Cerebellar nuclear complex (tissue), 1 donor: ENCODE data around the gene TSPAN15.
A peak's percentile ranks its signal among the peaks of the same experiment; 100 is the strongest.
"Not testable (repeated sequence)": the region's sequence is repeated elsewhere in the genome, so short reads cannot be mapped to it uniquely, and the experiment has no call there.

Source experiments
- DNase-seq, 2 experiments: peaks; one replicate each; lab custom pipeline; 2025; lab: John Stamatoyannopoulos, UW

TSPAN15 gene

GRCh38 chr10:69488149-69488844, 37.0 kb downstream of the TSPAN15 start:
- DNase-seq: not testable (repeated sequence)

- not testable (repeated sequence) for DNase-seq
Observed at GRCh38 chr10:69488856-69489255, 37.6 kb downstream of the TSPAN15 start.

GRCh38 chr10:69489506-69490090, 38.3 kb downstream of the TSPAN15 start:
- no peak for DNase-seq

- DNase-seq: no peak
Observed at GRCh38 chr10:69490876-69491275, 39.6 kb downstream of the TSPAN15 start.

- DNase-seq: no peak
Observed at GRCh38 chr10:69491611-69492010, 40.3 kb downstream of the TSPAN15 start.

- no peak for DNase-seq
Observed at GRCh38 chr10:69492091-69492745, 41.0 kb downstream of the TSPAN15 start.

GRCh38 chr10:69492746-69493462, 41.6 kb downstream of the TSPAN15 start:
- no peak for DNase-seq

GRCh38 chr10:69494626-69495558, 43.6 kb downstream of the TSPAN15 start:
- DNase-seq: no peak

GRCh38 chr10:69495666-69496065, 44.4 kb downstream of the TSPAN15 start:
- no peak for DNase-seq

- peak in 1 of 2 experiments; percentile 6 for DNase-seq
Observed at GRCh38 chr10:69496352-69497230, 45.3 kb downstream of the TSPAN15 start.

GRCh38 chr10:69497231-69497561, 45.9 kb downstream of the TSPAN15 start:
- DNase-seq: no peak

GRCh38 chr10:69497611-69498390, 46.5 kb downstream of the TSPAN15 start:
- no peak for DNase-seq

GRCh38 chr10:69498711-69499471, 47.6 kb downstream of the TSPAN15 start:
- no peak for DNase-seq

GRCh38 chr10:69499726-69500689, 48.7 kb downstream of the TSPAN15 start:
- no peak for DNase-seq

- no peak for DNase-seq
Observed at GRCh38 chr10:69500864-69501468, 49.7 kb downstream of the TSPAN15 start.

GRCh38 chr10:69501657-69502056, 50.4 kb downstream of the TSPAN15 start:
- no peak for DNase-seq

- no peak for DNase-seq
Observed at GRCh38 chr10:69502589-69502988, 51.3 kb downstream of the TSPAN15 start.
